DMS53 (cell line): ENCODE measurements around the gene CHCHD6.
A peak's percentile ranks its signal among the peaks of the same experiment; 100 is the strongest.

Experiments used
- DNase-seq: peaks from one replicate; lab custom pipeline; 2025; lab: John Stamatoyannopoulos, UW

CHCHD6 gene

DNA sequence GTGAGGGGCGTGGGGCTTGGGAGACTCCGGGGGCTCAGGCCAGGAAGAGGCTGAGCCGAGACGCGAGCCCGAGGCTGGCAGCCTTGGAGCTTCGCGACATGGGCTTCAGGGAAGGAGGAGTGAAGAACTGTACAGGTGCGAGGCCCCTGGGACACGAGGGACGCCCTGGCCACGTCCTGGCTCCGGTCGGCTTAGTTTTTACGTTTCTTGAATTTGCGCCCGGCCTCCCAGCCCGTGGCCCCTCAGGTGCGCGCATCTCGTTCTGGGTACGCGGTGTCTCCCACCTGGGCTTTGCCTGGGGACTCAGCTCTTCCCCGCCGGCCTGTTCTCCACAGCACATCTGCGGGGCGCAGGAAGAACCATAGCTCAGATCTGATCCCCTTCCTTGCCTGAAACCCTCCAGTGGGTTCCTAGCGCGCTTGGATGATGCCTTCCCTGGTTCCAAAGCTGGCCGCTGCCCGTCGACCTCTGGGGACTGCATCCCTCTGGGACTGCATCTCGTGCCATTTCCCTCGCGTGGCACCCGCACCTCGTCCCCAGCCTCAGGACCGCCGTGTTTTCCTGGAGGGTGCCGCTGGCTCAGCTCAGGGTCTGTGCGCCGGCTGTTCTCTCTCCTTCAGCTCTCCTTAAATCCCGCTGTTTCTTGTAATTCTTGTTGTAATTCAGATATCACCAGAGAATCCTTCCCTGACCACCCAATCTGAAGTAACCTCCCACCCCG is 614 bp downstream of the CHCHD6 start:
- peak; percentile 62 for DNase-seq

DNA sequence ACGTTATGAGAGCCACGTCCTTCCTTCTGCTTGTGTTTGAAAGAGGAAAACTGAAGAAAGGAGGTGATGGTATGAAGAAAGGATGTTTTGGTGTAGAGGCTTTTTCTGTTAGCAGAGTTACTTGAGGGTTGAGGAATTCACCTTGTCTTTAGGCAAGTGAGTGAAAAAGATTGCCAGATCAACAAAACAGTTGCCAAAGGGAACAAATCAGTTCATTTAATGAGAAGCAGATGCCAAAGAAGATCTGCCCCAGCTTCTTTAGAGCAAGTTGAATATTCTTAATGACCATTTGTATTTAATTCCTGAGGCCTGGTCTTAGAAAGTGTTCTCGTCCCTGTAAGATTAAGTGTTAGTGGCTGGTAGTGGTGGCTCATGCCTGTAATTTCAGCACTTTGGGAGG is 2.6 kb downstream of the CHCHD6 start:
- DNase-seq, result no peak

DNA sequence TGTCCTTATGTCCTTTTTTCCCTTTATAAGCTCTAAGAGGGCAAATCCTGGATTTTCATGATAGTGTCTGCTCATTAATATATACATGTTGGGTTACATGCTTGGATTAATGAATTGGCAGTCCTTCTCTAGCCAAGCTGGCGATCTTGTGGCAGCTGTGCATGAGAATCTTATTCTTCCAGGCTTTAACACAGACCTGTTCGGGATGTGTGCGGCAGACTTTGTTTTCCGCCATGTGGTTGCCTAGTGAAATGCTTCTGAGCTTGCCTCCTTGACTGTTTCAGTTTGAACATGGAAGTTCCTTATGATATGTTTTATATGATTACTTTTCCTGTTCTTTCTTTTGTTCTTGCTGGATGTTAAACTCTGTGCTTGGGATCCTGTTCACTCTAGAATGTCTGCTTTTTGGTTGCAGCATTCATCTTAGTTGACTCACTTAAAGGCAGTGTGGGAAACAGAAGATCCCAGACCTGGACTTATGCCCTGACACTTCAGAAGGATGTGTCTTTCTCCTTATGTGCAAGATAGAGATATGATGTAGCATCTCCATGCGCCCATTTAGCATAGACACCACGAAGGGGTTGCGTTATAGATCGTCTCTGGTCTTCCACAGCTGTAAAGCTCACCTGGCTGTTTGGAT is 7.2 kb downstream of the CHCHD6 start:
- no peak for DNase-seq

DNA sequence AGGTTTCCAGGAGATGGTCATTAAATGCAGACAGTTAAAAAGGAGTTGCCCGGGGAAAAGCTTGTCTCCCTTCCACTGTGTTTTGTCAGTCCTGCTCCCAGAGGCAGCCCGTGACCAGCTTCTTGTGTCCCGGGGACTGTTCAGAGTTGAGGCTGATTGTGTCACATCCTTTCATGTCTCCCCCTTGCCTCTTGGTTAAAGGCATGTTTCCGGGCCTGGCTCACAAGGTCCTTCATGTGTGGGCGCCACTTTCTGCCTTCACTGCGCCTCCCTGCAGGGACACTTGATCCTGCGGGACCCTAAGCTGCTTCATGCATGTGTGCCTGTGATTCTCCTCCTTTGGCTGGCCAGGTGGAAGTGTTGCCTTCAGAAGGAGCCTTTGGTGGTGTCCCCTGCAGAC is 9.2 kb downstream of the CHCHD6 start:
- no peak for DNase-seq

DNA sequence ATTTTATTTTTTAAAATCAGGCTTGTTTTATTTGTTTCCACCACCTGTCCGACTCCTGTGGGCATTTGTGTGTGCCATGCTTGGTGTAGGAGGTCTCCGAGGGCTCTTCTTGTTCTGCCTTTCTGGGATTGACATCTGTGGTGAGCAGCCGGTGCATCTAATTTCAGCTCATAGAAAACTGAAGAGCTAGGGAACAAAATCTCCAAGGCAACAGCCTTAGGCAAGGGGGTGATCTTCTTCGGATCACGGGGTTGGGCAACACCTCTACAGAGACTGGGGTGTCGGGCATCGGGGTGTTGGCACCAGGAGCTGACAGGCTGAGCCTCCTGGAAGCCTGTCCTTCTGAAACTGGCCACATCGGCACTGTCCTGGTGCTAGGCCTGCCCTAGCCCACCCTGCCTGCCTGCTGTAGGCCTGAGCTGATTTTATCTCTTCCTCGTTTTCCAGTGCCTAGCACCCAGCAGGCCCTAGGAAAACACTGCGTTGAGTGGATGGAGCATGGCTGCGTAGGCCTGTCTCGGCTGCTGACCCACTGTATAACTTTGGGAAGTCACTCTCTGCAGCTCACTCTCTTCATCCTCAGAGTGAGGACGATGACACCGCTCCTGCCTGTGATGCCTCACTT is 10.3 kb downstream of the CHCHD6 start:
- DNase-seq, result no peak

DNA sequence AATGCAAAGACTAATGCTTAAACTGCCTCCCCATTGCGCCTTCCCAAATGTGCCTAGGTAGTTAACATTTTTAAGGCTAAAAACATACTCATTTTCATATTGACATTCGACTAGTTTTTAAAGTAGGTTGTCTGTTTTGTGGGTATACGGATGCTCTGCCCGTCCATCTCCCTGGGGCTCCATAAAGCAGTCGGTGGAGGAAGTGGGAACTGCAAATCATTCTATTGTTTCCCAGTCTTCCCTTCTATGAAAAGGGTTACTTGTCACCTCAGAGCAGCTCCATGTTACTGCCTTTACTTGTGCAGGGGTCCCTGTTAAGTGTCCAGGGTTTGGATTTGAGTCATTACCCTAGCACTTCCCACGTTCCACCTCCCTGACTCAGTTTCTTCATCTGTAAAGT is 10.9 kb downstream of the CHCHD6 start:
- no peak for DNase-seq

DNA sequence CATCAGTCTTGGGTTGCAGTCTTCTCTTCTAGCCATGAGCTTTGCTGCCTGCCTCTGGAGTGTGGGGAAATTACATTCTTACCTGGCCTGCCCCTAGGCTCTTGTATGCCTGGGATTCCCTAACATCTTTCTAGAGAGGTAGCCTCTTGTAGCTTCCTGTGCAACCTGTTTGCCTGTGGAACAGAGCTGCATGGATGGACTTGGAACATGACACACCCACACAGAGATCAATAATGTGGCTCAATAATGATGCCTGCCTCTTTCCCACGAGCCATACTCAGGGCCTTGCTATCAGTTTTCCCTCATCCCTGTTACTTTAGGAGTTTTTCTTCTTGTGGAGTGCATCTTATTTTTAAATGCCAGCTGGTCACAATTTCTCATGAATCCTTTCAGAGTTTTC is 11.4 kb downstream of the CHCHD6 start:
- no peak for DNase-seq

DNA sequence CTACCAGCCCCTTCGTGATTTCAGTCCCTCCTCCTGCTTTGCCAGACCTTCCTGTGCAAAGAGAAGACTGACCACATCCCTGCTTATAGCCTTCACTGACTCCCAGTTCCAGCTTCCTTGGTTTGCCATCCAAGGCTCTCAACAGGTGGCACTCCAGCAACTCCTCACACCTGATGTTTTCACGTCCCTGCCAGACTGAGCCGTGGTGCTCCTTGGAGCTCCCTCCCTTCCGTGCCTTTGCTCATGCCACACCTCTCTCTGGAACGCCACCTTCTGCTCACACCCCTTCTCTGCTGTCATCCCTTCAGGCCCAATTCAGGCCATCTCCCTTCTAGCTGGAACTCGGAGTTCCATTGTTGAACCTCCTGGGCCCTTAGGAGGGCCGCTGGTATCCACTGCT is 12.0 kb downstream of the CHCHD6 start:
- no peak for DNase-seq

DNA sequence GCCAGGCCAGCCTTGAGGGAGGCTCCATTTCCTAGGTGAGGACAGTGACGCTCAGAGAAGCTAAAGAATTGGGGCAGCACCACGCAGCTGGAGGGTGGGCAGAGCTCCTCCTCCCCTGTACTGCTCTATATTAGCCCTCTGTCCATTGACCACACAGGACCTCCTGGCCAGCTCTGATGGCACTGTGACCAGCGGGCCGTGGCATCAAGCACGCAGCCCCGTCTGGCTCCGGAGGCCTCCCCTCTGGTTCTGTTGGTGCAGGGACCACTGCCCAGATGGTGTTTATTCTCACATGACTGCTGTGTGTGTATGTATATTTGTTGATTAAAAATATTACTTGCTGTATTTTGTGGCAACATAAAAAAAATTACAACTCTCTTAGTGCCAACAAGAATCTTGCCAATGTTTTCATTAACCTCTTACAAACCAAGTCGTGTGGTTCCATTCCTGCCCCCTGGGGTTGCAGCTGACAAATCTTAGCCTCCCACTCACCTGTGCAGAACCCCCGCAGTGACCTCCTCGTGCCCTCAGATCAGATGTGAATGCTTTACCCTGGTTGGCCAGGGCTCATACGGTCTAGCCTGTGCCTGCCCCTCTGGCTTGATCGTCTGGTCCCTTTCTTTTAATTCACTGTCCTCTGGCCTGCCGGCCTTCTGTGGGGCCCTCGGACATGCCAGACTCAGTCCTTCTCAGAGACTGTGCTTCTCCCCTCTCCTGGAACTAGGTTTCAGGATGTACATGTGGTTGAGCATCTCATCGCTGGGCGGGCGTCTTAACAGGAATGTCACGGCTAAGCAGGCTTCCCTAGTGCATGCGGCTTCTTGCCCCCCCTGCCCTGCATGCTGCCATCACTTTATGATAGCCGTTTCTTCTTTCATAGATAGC is 14.8 kb downstream of the CHCHD6 start:
- no peak for DNase-seq

DNA sequence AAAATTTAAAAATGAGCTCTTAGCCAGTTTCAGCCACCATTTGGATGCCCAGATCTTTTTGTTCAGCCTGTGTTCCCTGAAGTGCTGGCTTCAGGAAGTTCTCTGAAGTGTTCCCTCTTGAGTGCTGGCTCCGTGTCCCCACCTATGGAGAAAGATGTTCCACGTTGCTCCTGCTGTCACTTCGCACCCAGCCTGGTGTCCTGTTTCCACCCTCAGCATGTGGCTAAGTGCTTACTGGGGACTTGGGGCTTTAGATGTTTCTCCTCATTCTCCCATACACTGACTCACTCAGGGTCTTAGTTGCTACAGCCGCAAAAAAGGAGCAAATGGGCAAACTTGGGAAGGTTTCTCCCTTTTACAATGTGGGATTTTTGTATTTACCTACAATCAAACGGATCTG is 16.6 kb downstream of the CHCHD6 start:
- DNase-seq, result no peak

DNA sequence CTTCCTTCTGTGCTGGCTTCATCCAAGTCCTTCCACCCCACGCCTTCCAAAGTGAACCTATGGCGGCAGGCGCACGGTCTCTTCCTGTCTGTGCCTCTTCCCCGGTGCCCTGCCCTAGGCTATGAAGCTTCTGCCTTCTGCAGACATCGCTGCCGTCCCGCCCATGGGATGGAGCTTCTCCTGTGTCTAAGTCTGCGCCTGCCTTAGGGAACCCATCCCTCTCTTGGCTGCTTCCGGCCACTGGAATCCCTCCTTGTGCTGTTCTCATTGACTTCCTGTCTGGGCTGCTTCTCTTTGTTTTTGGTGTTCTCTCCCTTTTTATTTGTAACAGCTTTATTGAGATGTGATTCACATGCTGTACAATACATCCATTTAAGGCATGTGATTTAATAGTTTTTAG is 17.2 kb downstream of the CHCHD6 start:
- DNase-seq, result no peak

DNA sequence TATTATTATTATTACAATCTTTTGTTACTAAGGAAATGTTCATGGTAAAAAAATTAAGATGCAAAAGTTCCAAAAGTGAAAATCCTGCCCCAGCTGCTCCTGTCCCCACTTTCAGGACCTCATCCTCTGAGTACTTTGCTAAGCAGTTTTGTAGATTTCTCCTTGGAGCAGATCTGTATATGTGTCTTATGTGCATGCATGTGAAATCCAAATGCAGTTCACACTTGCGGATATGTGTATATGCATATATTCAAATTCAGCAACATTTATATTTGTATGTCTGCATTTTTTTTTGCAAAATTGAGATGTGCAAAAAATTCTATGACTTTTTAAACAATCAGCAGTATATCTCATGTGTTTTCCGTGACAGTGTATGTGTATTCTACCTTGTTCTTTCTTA is 19.2 kb downstream of the CHCHD6 start:
- DNase-seq, result no peak

DNA sequence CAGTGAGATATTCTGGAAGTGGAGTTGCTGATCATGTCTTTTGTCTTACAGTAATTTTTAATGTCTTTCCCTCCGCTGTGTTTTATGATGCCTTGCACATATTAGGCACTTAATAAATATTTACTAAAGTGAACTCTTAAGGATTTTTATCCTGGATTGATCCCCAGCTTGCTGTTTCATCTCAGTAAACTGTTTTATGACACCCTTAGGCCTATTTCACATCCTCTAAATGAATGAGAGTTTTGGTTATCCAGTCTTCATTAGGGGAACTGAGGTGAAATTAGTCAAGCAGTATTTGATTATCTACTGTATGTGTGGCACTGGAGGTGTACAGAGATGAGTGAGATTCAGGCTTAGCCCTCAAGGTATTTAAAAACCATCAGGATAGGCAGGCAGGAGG is 19.8 kb downstream of the CHCHD6 start:
- DNase-seq, result no peak

DNA sequence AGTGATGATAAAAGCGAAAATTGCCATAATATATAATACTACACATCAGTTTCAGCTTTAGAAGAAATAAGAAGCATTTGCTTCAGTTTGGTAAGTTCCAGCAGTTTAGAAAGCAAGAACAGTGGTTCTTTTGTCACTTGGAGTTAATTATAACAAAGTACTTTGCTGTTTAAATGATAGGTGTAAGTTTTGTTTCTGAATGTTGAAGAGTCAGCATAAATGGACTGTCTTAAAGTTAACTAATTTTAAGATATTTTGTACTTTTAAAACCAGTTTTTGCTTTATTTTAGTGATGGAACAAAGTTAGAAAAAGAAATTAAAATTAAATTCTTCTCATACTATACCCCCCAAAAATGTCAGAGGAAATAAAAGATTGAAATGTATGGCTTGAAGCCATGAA is 24.6 kb downstream of the CHCHD6 start:
- DNase-seq, result no peak

DNA sequence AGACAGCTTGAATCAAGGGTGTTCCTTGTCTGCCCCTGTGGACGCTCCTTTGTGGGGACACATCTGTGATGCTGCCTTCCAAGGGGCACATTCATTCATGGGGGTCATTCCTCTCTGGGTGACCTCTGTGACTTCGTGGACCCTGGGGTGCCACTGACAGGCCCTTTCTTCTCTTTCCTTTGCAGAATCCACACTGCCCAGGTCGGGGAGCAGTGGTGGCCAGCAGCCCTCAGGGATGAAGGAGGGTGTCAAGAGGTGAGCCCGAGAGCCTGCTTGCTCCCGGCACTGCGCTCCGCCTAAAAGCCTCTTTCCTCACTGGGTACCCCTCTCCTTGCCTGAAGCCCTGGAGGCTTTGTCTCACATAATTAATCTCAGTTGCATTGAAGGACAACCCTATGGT is 26.3 kb downstream of the CHCHD6 start:
- no peak for DNase-seq

DNA sequence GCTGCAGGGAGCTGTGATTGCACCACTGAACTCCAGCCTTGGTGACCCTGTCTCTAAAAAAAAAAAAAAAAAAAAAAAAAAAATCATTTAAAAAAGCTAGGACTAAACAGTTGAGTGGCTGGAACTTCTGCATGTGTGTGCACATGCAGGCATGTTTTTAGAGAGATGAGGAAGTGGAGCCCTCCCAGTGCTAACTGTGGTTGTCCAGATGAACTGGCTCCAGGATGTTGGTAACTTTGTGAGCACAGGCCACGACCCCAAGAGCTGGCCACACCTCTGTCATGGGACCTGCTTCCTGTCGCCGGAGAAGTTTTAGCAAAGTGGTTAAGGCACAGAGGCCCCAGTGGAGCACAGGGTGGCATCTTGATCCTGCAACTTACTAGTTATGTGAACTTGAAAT is 27.0 kb downstream of the CHCHD6 start:
- DNase-seq, result no peak

DNA sequence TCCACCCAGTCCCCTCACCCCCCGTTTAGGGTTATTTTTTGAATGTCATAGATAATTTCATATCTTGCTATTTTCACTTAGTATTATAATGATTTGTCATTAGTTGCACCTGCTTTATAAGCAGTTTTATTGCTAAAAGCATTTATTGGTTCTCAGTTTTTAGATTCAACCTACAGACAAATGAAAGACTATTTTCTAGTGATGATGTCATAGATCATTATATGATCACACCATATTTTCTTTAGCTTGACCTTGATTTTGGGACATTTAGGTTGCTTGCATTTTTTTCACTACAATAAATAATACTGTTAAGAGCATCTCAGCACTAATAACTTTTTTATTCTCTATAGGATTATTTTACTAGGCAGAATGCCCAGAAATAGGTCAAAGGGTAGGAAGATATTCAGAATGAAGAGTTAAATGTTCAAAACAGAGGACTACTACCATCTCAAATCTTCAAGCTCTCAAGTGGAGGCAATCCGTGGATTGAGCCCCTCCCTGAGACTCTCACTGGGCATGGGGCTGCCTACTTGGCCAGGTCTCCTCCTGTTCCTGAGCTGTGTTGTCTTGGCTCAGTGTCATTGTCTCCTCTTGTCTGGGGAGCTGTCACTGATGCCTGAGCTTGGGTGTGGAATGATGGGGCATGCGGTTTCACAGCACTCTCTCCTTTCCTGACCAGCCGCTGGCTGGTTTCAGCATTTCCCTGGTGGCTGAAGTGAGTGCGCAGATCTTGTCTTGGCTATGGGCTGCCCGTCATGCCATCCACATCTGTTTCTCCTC is 28.4 kb downstream of the CHCHD6 start:
- no peak for DNase-seq

DNA sequence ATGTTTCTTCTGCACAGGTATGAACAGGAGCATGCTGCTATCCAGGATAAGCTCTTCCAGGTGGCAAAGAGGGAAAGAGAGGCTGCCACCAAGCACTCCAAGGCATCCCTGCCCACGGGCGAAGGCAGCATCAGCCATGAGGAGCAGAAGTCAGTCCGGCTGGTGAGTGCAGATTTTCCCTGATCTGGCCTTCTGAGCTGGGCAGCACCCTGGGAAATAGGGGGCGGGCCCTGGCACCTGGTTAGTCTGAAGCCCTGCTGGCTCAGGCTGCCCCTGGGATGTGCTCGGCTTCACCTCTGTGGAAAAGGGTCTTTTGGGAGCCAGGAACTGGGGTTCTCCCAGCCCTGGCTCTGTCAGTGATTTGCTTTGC is 29.0 kb downstream of the CHCHD6 start:
- no peak for DNase-seq

DNA sequence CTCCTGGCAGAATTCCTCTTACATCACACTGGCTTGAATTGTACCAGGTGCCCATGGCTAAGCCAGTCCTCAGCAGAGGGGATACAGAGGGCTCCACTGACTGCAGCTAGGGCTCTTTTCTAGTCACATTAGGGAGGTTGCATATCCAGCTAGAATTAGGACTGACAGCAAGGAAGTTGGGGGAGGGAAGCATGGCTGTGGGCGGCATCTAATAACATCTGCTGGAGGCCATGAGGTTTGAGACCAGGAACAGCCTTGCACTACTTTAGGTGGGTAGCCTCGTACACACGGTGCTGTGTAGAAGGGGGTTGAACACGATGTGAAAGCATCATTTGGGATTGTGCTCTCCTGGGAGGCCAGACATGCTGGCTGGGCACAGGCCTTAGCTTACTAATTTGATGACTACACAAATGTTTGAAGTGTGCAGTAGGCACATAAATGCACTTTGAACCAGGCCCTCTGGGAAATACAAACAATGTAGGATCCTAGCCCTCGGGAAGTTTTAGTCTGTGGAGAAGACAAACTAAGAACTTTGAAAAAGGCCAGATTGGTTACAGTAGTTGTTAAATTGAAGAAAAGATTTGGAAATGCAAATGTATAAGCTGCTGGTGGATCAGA is 30.2 kb downstream of the CHCHD6 start:
- no peak for DNase-seq

DNA sequence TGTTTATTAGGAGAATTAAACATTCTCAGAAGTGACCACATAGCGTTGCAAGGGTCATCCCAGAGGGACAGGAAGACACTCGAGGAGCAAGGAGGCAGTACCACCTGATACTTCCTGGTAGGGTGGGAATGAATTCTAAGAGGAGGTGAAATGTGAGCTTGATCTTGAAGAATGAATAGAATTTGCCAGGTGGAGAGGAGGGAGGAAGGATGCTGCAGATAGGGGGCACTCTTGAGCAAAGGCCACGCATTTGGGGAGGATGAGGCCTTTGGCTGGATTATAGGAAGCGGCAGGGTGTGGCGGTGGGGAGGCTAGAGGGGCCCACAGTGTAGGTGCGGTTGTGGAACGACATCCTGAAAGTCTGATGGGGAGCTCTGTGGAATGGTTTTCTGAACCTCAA is 33.5 kb downstream of the CHCHD6 start:
- DNase-seq, result no peak

DNA sequence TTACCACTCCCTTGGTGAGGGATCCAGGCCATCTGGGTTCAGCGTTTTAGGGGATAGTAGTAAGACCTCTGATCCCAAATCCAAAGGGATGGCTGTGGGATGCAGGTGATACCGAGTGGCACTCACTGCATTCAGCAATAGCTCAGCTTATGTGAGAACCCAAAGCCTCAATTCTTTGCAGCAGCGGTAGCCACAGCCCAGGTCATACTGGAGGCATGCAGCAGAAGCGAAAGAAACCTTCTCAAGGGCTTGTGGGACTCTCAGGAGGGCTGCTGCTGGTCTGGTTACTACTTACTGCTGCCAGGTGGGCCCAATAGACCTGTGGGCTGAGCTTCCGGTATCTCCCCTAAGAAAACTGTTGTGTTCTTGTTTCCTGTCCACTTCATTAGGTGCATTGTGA is 38.0 kb downstream of the CHCHD6 start:
- no peak for DNase-seq

DNA sequence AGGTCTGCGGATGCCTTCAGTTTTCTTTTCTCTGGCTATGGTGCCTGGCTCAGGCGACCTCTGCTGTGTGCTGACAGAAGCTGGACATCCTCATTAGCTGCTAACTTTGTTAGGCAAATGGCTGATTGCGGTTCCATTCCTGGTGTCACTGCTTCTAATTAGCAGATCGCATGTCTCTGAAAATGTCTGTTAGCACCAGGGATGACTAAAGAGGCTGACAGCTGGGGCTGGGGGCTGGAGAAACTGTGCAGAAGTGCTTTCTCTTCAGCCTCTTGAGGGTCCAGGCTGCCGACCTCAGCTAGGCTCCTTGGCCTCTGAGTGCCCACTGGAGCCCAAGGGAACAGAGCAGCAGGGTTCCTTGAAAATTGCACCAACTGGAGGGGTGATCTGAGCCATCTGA is 39.3 kb downstream of the CHCHD6 start:
- no peak for DNase-seq
